Measurements from ENCODE around the gene TMEM190.

Gene TMEM190

GRCh38 chr19:55382013-55382412 is 5.4 kb downstream of the TMEM190 start:
- Histone ChIP-seq H3K36me3 (ENCODE audit: control insufficient read depth in 2 of 2, insufficient read depth in 1 of 2, low read length in 2 of 2) (peaks cover 0 to 8% of the 10 kb centered on the region in 2 experiments; a peak in 1 of 3 replicates), H3K27ac (ENCODE audit: extremely low read depth, low read depth, low read length) (no peak overlapping the region), H3K9me3 (ENCODE audit: control insufficient read depth, insufficient read depth, low read depth, low read length) (no peaks in the 10 kb centered on the region), H3K4me1 (ENCODE audit: control insufficient read depth, insufficient read depth, low read length) (peaks cover 7% of the 10 kb centered on the region), H3K4me3 (ENCODE audit: low read depth, low read length) (no peak overlapping the region)
- CTCF ChIA-PET = interaction anchor here (0.9 to 3.2 kb wide), 2 partner anchors 80 to 90 kb away, joined by 3 to 16 read pairs; no protein-coding TSS in a partner anchor
- POLR2A ChIA-PET = interaction anchor here (0.6 to 2.0 kb wide), 3 partner anchors 9 to 43 kb away, joined by 6 to 12 read pairs (median 6); partner anchors contain the start of gene KMT5C
- TF ChIP-seq SCRT1 (tag by site-specific recombination; IDR thresholded peaks at IDR 0.05; ENCODE audit: borderline replicate concordance) (no peak), SP7 (tag by site-specific recombination; IDR thresholded peaks at IDR 0.05) (no peak), ZBTB20 (tag by site-specific recombination; IDR thresholded peaks at IDR 0.05) (no peak), EGR2 (tag by site-specific recombination; IDR thresholded peaks at IDR 0.05; ENCODE audit: low read depth) (peak; percentile 77), ZNF768 (tag by site-specific recombination; IDR thresholded peaks at IDR 0.05) (no peak), ZNF221 (tag by site-specific recombination; IDR thresholded peaks at IDR 0.05; ENCODE audit: borderline replicate concordance) (no peak), ZNF843 (tag by site-specific recombination; IDR thresholded peaks at IDR 0.05) (no peak), ZNF449 (tag by site-specific recombination; IDR thresholded peaks at IDR 0.05) (no peak), ZNF548 (tag by site-specific recombination; IDR thresholded peaks at IDR 0.05) (no peak), ZNF362 (tag by site-specific recombination; IDR thresholded peaks at IDR 0.05) (no peak), ZBTB17 (tag by site-specific recombination; IDR thresholded peaks at IDR 0.05) (peak; percentile 46; the same call in 1 of the 2 replicates), ZNF302 (tag by site-specific recombination; IDR thresholded peaks at IDR 0.05; ENCODE audit: low read depth) (no peak), GLI2 (tag by site-specific recombination; IDR thresholded peaks at IDR 0.05; ENCODE audit: borderline replicate concordance, low read depth) (no peak), ZFHX2 (tag by site-specific recombination; conservative IDR thresholded peaks at IDR 0.05) (0 out of 2 replicates have a peak, but pooled peaks have one; percentile 26), ZNF248 (tag by site-specific recombination; IDR thresholded peaks at IDR 0.05) (peak; percentile 66; the same call in 1 of the 2 replicates), ZNF174 (tag by site-specific recombination; IDR thresholded peaks at IDR 0.05) (no peak), ZNF596 (tag by site-specific recombination; IDR thresholded peaks at IDR 0.05) (no peak), ZBTB1 (tag by site-specific recombination; IDR thresholded peaks at IDR 0.05) (no peak), ZNF585B (tag by site-specific recombination; IDR thresholded peaks at IDR 0.05) (no peak), KLF10 (tag by site-specific recombination; IDR thresholded peaks at IDR 0.05) (no peak), PATZ1 (tag by site-specific recombination; IDR thresholded peaks at IDR 0.05) (no peak), ZNF114 (tag by site-specific recombination; IDR thresholded peaks at IDR 0.05) (no peak), ZNF366 (tag by site-specific recombination; conservative IDR thresholded peaks at IDR 0.05) (peak; percentile 94), ZNF239 (tag by site-specific recombination; IDR thresholded peaks at IDR 0.05) (no peak), ZNF521 (tag by site-specific recombination; IDR thresholded peaks at IDR 0.05) (no peak), ZNF148 (tag by site-specific recombination; IDR thresholded peaks at IDR 0.05; ENCODE audit: borderline replicate concordance) (0 out of 2 replicates have a peak, but pooled peaks have one; percentile 14), HIC1 (tag by site-specific recombination; IDR thresholded peaks at IDR 0.05) (no peak), ZNF785 (tag by site-specific recombination; IDR thresholded peaks at IDR 0.05) (no peak)

Data from HEK293 (cell line).